HL-60/S4 treated with retinoic acid at 250 ng/mL for 4 days and 3 days (cell line): ENCODE data around the gene RPL6.
"Not testable (repeated sequence)": the region's sequence is repeated elsewhere in the genome, so short reads cannot be mapped to it uniquely, and the experiment has no call there.

Experiments
- in situ Hi-C: fragments of 300-500 bp; cut with MboI; formaldehyde crosslinking; loops from 2 replicates; pipeline ENCODE4 v1.7.0; 2022; ENCODE audit warnings: low sequenced_read_pairs

Gene RPL6

GRCh38 chr12:112409064-112409905 lies at the start of gene RPL6:
TSS of gene RPL6 (minus strand) at chr12:112409605. CDS start at chr12:112408656, 949 bp downstream.
- in situ Hi-C loops = no loop called here

- in situ Hi-C loops = no loop called here
Measured at GRCh38 chr12:112458751-112459150, 49.3 kb upstream of the RPL6 start.

- in situ Hi-C loops = no loop called here
Measured at GRCh38 chr12:112458330-112458729, 48.9 kb upstream of the RPL6 start.

GRCh38 chr12:112457142-112457541 lies 47.7 kb upstream of the RPL6 start:
- in situ Hi-C loops = not testable (repeated sequence)

- in situ Hi-C loops = no loop called here
Measured at GRCh38 chr12:112456029-112456428, 46.6 kb upstream of the RPL6 start.

- in situ Hi-C loops = no loop called here
Measured at GRCh38 chr12:112450725-112451124, 41.3 kb upstream of the RPL6 start.

- in situ Hi-C loops = not testable (repeated sequence)
Measured at GRCh38 chr12:112448165-112448564, 38.8 kb upstream of the RPL6 start.

- in situ Hi-C loops = no loop called here
Measured at GRCh38 chr12:112447106-112447505, 37.7 kb upstream of the RPL6 start.

- in situ Hi-C loops = no loop called here
Measured at GRCh38 chr12:112446008-112446725, 36.8 kb upstream of the RPL6 start.

- in situ Hi-C loops = no loop called here
Measured at GRCh38 chr12:112443916-112444315, 34.5 kb upstream of the RPL6 start.

GRCh38 chr12:112440653-112441052 lies 31.2 kb upstream of the RPL6 start:
- in situ Hi-C loops = not testable (repeated sequence)

GRCh38 chr12:112439769-112440168 lies 30.4 kb upstream of the RPL6 start:
- in situ Hi-C loops = no loop called here

- in situ Hi-C loops = not testable (repeated sequence)
Measured at GRCh38 chr12:112438645-112439044, 29.2 kb upstream of the RPL6 start.

- in situ Hi-C loops = no loop called here
Measured at GRCh38 chr12:112433551-112433950, 24.1 kb upstream of the RPL6 start.

- in situ Hi-C loops = no loop called here
Measured at GRCh38 chr12:112431965-112432364, 22.6 kb upstream of the RPL6 start.

- in situ Hi-C loops = no loop called here
Measured at GRCh38 chr12:112430929-112431328, 21.5 kb upstream of the RPL6 start.

GRCh38 chr12:112427760-112428159 lies 18.4 kb upstream of the RPL6 start:
- in situ Hi-C loops = no loop called here

GRCh38 chr12:112425582-112426382 lies 16.4 kb upstream of the RPL6 start:
- in situ Hi-C loops = no loop called here

- in situ Hi-C loops = no loop called here
Measured at GRCh38 chr12:112424126-112424525, 14.7 kb upstream of the RPL6 start.

- in situ Hi-C loops = no loop called here
Measured at GRCh38 chr12:112422531-112422930, 13.1 kb upstream of the RPL6 start.

GRCh38 chr12:112421363-112421762 lies 12.0 kb upstream of the RPL6 start:
- in situ Hi-C loops = no loop called here
